ENCODE measurements around the gene DENND5A.
"Not testable (repeated sequence)": the region's sequence is repeated elsewhere in the genome, so short reads cannot be mapped to it uniquely, and the experiment has no call there.

Gene DENND5A

GRCh38 chr11:9170450-9170849, 94.7 kb downstream of the DENND5A start:
- FAIRE-seq = no peak

- no peak for FAIRE-seq
These were observed 95.4 kb downstream of the DENND5A start for GRCh38 chr11:9169595-9170295.

GRCh38 chr11:9161991-9162390, 103.2 kb downstream of the DENND5A start:
- not testable (repeated sequence) for FAIRE-seq

GRCh38 chr11:9160166-9160565, 105.0 kb downstream of the DENND5A start:
- no peak for FAIRE-seq

GRCh38 chr11:9158898-9159391, 106.2 kb downstream of the DENND5A start:
- no peak for FAIRE-seq

- FAIRE-seq = no peak
These were observed 109.2 kb downstream of the DENND5A start for GRCh38 chr11:9155930-9156329.

GRCh38 chr11:9153651-9154050, 111.5 kb downstream of the DENND5A start:
- FAIRE-seq = no peak

GRCh38 chr11:9151631-9152030, 113.5 kb downstream of the DENND5A start:
- no peak for FAIRE-seq

GRCh38 chr11:9150926-9151325, 114.2 kb downstream of the DENND5A start:
- no peak for FAIRE-seq

GRCh38 chr11:9150501-9150900, 114.6 kb downstream of the DENND5A start:
- FAIRE-seq = no peak

GRCh38 chr11:9148727-9149126, 116.4 kb downstream of the DENND5A start:
- FAIRE-seq = no peak

- FAIRE-seq = no peak
These were observed 117.1 kb downstream of the DENND5A start for GRCh38 chr11:9148035-9148434.

- FAIRE-seq = no peak
These were observed 118.7 kb downstream of the DENND5A start for GRCh38 chr11:9146477-9146876.

GRCh38 chr11:9145283-9145682, 119.9 kb downstream of the DENND5A start:
- FAIRE-seq = no peak

GRCh38 chr11:9144828-9145227, 120.3 kb downstream of the DENND5A start:
- FAIRE-seq = no peak

GRCh38 chr11:9143721-9144120, 121.4 kb downstream of the DENND5A start:
- FAIRE-seq = no peak

GRCh38 chr11:9142732-9143131, 122.4 kb downstream of the DENND5A start:
- FAIRE-seq = no peak

- no peak for FAIRE-seq
These were observed 124.0 kb downstream of the DENND5A start for GRCh38 chr11:9141186-9141585.

GRCh38 chr11:9139628-9140357, 125.4 kb downstream of the DENND5A start:
- FAIRE-seq = no peak

- no peak for FAIRE-seq
These were observed 126.3 kb downstream of the DENND5A start for GRCh38 chr11:9138612-9139579.

- FAIRE-seq = no peak
These were observed 127.1 kb downstream of the DENND5A start for GRCh38 chr11:9138133-9138453.

- FAIRE-seq = peak; percentile 21
These were observed 127.6 kb downstream of the DENND5A start for GRCh38 chr11:9137293-9138132.

Data from G401.6 (cell line).